Fibroblast of lung (primary cell): Measurements from ENCODE around the gene HOXC11. TPM values are rescaled to one million over a fixed set of nuclear protein-coding genes. Genes with fewer than 3 reads are reported as not detected.

ENCODE experiments used
- DNase-seq, 2 donors: peaks; one replicate each; pipeline versions ENCODE4 v3.0.0 to v3.0.0-alpha.2; 2010; ENCODE audit warnings: low read depth in 2 of 2
- H2AFZ ChIP-seq: 2 replicates; pipeline ENCODE4 v1.5.1; 2012; ENCODE audit warnings: low read length, control low read depth, inconsistent platforms
- H3K27ac ChIP-seq: 2 replicates; pipeline ENCODE4 v1.5.1; 2011; ENCODE audit warnings: low read length, control low read depth; ENCODE audit not compliant: insufficient read depth
- H3K27me3 ChIP-seq: 2 replicates; pipeline ENCODE4 v1.5.1; 2011; ENCODE audit warnings: mild to moderate bottlenecking, low read length; ENCODE audit not compliant: control insufficient read depth, insufficient read depth
- H3K36me3 ChIP-seq: 2 replicates; pipeline ENCODE4 v1.5.1; 2011; ENCODE audit warnings: low read length; ENCODE audit not compliant: control insufficient read depth, insufficient read depth
- H3K4me1 ChIP-seq: 2 replicates; pipeline ENCODE4 v1.5.1; 2011; ENCODE audit warnings: low read length; ENCODE audit not compliant: control insufficient read depth, insufficient read depth; ENCODE audit errors: extremely low read depth
- H3K4me2 ChIP-seq: 2 replicates; pipeline ENCODE4 v1.5.1; 2011; ENCODE audit warnings: low read length, control low read depth; ENCODE audit not compliant: insufficient read depth; ENCODE audit errors: extremely low read depth
- H3K4me3 ChIP-seq, 4 experiments: fragments of 200-600 bp in 1 of 4; sonication (generic) in 1 of 4; replicated peaks in 1 of 4; 2 replicates each; pipeline ENCODE4 v1.5.1; 2011 to 2016; ENCODE audit warnings: low read length in 4 of 4, low read depth in 3 of 4, mild to moderate bottlenecking in 3 of 4, control low read depth in 2 of 4, inconsistent platforms in 1 of 4, mixed read lengths in 1 of 4; ENCODE audit not compliant: insufficient read depth in 1 of 4; ENCODE audit errors: control extremely low read depth in 1 of 4
- H3K79me2 ChIP-seq: 2 replicates; pipeline ENCODE4 v1.5.1; 2012; ENCODE audit warnings: mild to moderate bottlenecking, low read length, inconsistent platforms; ENCODE audit not compliant: control insufficient read depth, insufficient read depth
- H3K9ac ChIP-seq: 2 replicates; pipeline ENCODE4 v1.5.1; 2011; ENCODE audit warnings: mild to moderate bottlenecking, low read length, control low read depth; ENCODE audit not compliant: insufficient read depth
- H3K9me3 ChIP-seq: 2 replicates; pipeline ENCODE4 v1.5.1; 2012; ENCODE audit warnings: low read depth, low read length; ENCODE audit not compliant: control insufficient read depth, insufficient read depth
- H4K20me1 ChIP-seq: 2 replicates; pipeline ENCODE4 v1.5.1; 2011; ENCODE audit warnings: low read length; ENCODE audit not compliant: control insufficient read depth, insufficient read depth; ENCODE audit errors: extremely low read depth
- CTCF ChIP-seq, 2 donors: IDR thresholded peaks in 1 of 2; conservative IDR thresholded peaks in 1 of 2; 1 replicate in 1 of 2; 2 replicates in 1 of 2; pipeline ENCODE4 v1.5.1; 2011 to 2012; ENCODE audit warnings: low read length in 2 of 2, control low read depth in 1 of 2, inconsistent platforms in 1 of 2, low read depth in 1 of 2, mild to moderate bottlenecking in 1 of 2
- EZH2 ChIP-seq: IDR thresholded peaks from 2 replicates; pipeline ENCODE4 v1.5.1; 2012; ENCODE audit warnings: low read length, control low read depth, mild to moderate bottlenecking; ENCODE audit errors: missing control alignments
- polyA plus RNA-seq, 2 donors: library from polyadenylated mRNA; depleted of rRNA in 1 of 2; stranded (reverse) in 1 of 2; unstranded in 1 of 2; fragments of >200 nt; gene quantifications; 2 replicates each; pipeline ENCODE4 v1.2.1, GENCODE V29; 2011 to 2012; ENCODE audit warnings: missing spikeins in 1 of 2
- total RNA-seq: library from RNA; depleted of rRNA; stranded (reverse); fragments of >200 nt; gene quantifications from 2 replicates; pipeline ENCODE4 v1.2.1, GENCODE V29; 2014

Gene HOXC11
- total and polyA plus RNA-seq, 2 donors (not counting 1 experiment from before 2014, with no cell fraction given), result not detected

- Histone ChIP-seq H3K36me3 (no peaks in the 10 kb centered on the region), H3K4me3 (peak within 1 kb of the TSS in 1 of 4 experiments; percentile 22), H4K20me1 (no peaks in the 10 kb centered on the region), H3K27me3 (peaks cover 92% of the 10 kb centered on the region), H2AFZ (no peak within 1 kb of the TSS), H3K4me1 (no peaks in the 10 kb centered on the region), H3K9ac (no peak within 1 kb of the TSS), H3K27ac (no peak within 1 kb of the TSS), H3K4me2 (no peak within 1 kb of the TSS), H3K79me2 (no peaks in the 10 kb centered on the region), H3K9me3 (no peaks in the 10 kb centered on the region)
- no peak for DNase-seq
- TF ChIP-seq EZH2 (peak; percentile 88), CTCF (conservative IDR thresholded peaks at IDR 0.05 in 1 of 2, IDR thresholded peaks at IDR 0.05 in 1 of 2; ENCODE audit: low read depth in 1 of 2, low read length in 2 of 2) (no peak)
These were observed 1.4 kb downstream of the HOXC11 start, which contains the start of gene HOTAIR for GRCh38 chr12:53974084-53975063. Gene HOTAIR, minus strand, starts transcription at chr12:53974954.

GRCh38 chr12:53975064-53975471 is 2.1 kb downstream of the HOXC11 start:
- Histone ChIP-seq H3K27me3 (peaks cover 92% of the 10 kb centered on the region), H3K79me2 (no peaks in the 10 kb centered on the region), H3K4me1 (no peaks in the 10 kb centered on the region), H3K4me3 (no peak overlapping the region), H3K36me3 (no peaks in the 10 kb centered on the region), H3K9me3 (no peaks in the 10 kb centered on the region), H2AFZ (no peak overlapping the region), H3K27ac (no peak overlapping the region), H4K20me1 (no peaks in the 10 kb centered on the region), H3K4me2 (no peak overlapping the region), H3K9ac (no peak overlapping the region)
- no peak for DNase-seq
- no peak for TF ChIP-seq CTCF (conservative IDR thresholded peaks at IDR 0.05 in 1 of 2, IDR thresholded peaks at IDR 0.05 in 1 of 2; ENCODE audit: low read depth in 1 of 2, low read length in 2 of 2)
- peak; percentile 47 for TF ChIP-seq EZH2

GRCh38 chr12:53975479-53976152 is 2.7 kb downstream of the HOXC11 start:
- H3K4me2 ChIP-seq, result no peak overlapping the region
- H3K4me3 ChIP-seq, result no peak overlapping the region
- DNase-seq, result no peak
- H3K27ac ChIP-seq, result no peak overlapping the region
- no peak overlapping the region for H3K9ac ChIP-seq
- no peak for TF ChIP-seq CTCF (conservative IDR thresholded peaks at IDR 0.05 in 1 of 2, IDR thresholded peaks at IDR 0.05 in 1 of 2; ENCODE audit: low read depth in 1 of 2, low read length in 2 of 2)
- TF ChIP-seq EZH2, result peak; percentile 85
- H3K27me3 ChIP-seq, result peaks cover 92% of the 10 kb centered on the region
- no peaks in the 10 kb centered on the region for H3K79me2 ChIP-seq
- H4K20me1 ChIP-seq, result no peaks in the 10 kb centered on the region
- no peaks in the 10 kb centered on the region for H3K4me1 ChIP-seq
- no peak overlapping the region for H2AFZ ChIP-seq
- H3K36me3 ChIP-seq, result no peaks in the 10 kb centered on the region
- H3K9me3 ChIP-seq, result no peaks in the 10 kb centered on the region
